Gastroesophageal sphincter (tissue), 4 donors: ENCODE data around the gene KCNA2. TPM values are rescaled to one million over a fixed set of nuclear protein-coding genes. Genes with fewer than 3 reads are reported as not detected.

Experiments
- ATAC-seq: fragments of 150-250 bp; one replicate; pipeline ENCODE4 v1.9.1; 2016; ENCODE audit warnings: mild to moderate bottlenecking, moderate library complexity
- H3K27ac ChIP-seq, 4 donors: fragments of 200-600 bp; sonication (generic) in 3 of 4; 1 replicate in 3 of 4; 2 replicates in 1 of 4; pipeline ENCODE4 v1.5.1; 2016 to 2019
- H3K27me3 ChIP-seq: fragments of 200-600 bp; sonication (generic); one replicate; pipeline ENCODE4 v1.5.1; 2019
- H3K36me3 ChIP-seq, 2 donors: fragments of 200-600 bp; sonication (generic); one replicate each; pipeline ENCODE4 v1.5.1; 2019; ENCODE audit warnings: control low read depth in 1 of 2
- H3K4me1 ChIP-seq, 3 donors: fragments of 200-600 bp; sonication (generic); 1 replicate in 2 of 3; 2 replicates in 1 of 3; pipeline ENCODE4 v1.5.1; 2016 to 2019; ENCODE audit warnings: control low read depth in 2 of 3
- H3K4me3 ChIP-seq, 2 donors: fragments of 200-600 bp; sonication (generic); one replicate each; pipeline ENCODE4 v1.5.1; 2019; ENCODE audit warnings: mild to moderate bottlenecking in 1 of 2, moderate library complexity in 1 of 2
- H3K9me3 ChIP-seq, 3 donors: fragments of 200-600 bp; sonication (generic); one replicate each; pipeline ENCODE4 v1.5.1; 2017 to 2019; ENCODE audit warnings: control low read depth in 2 of 3
- CTCF ChIP-seq, 4 experiments: fragments of 200-600 bp in 2 of 4; fragments of 450-650 bp in 2 of 4; sonication (generic) in 1 of 4; IDR thresholded peaks; one replicate each; pipeline ENCODE4 v1.5.1; 2017 to 2019; ENCODE audit warnings: antibody characterized with exemption in 4 of 4, mild to moderate bottlenecking in 2 of 4, moderate library complexity in 2 of 4
- EP300 ChIP-seq: sonication (generic); formaldehyde crosslinking; IDR thresholded peaks from one replicate; pipeline ENCODE4 v1.6.1; 2017; ENCODE audit warnings: antibody characterized with exemption, mild to moderate bottlenecking
- POLR2A ChIP-seq, 2 donors: fragments of 450-650 bp; IDR thresholded peaks; one replicate each; pipeline ENCODE4 v1.6.1; 2017; ENCODE audit warnings: antibody characterized with exemption in 2 of 2, mild to moderate bottlenecking in 2 of 2, moderate library complexity in 1 of 2
- POLR2AphosphoS5 ChIP-seq: sonication (generic); formaldehyde crosslinking; IDR thresholded peaks from one replicate; pipeline ENCODE4 v1.6.1; 2017; ENCODE audit warnings: antibody characterized with exemption
- WGBS, 2 donors: methylation state at CpG; one replicate each; pipeline ENCODE4 v1.1.5; 2018; ENCODE audit warnings: low coverage in 1 of 2; 5-methylcytosine and 5-hydroxymethylcytosine counted together
- total RNA-seq, 4 donors: library from RNA; depleted of rRNA; stranded (reverse); fragments of >200 nt; gene quantifications; one replicate each; pipeline ENCODE4 v1.1.0, GENCODE V29; 2016

The KCNA2 gene
- total RNA-seq, 4 donors from 2014 or later = 2.8 to 16.8 (median 4.6) TPM

- H3K9me3 ChIP-seq = no peaks in the 10 kb centered on the region
- peak; percentile 83 for ATAC-seq
- WGBS, 2 donors = 0 to 10% methylated on average over 2 to 4 of the region's 53 CpGs
- H3K4me3 ChIP-seq = peak overlapping the region; percentile 28 to 53
- TF ChIP-seq EP300 (no peak), CTCF (IDR thresholded peaks at IDR 0.05) (peak in 3 of 4 experiments; percentile 69 to 94 (median 73))
- H3K4me1 ChIP-seq = peaks cover 0 to 19% (median 11%) of the 10 kb centered on the region in 3 donors
- no peaks in the 10 kb centered on the region for H3K36me3 ChIP-seq
- peak overlapping the region in 3 of 4 donors; percentile 60 to 71 (median 68) for H3K27ac ChIP-seq
- peaks cover 52% of the 10 kb centered on the region for H3K27me3 ChIP-seq
Observed at GRCh38 chr1:110554871-110555801, 51.0 kb downstream of the KCNA2 start.

- H3K4me1 ChIP-seq = peaks cover 0 to 17% (median 11%) of the 10 kb centered on the region in 3 donors
- ATAC-seq = no peak
- 63% methylated on average over 1 of the region's 1 CpG; no CpG with 5 or more reads in 1 of the 2 donors for WGBS, 2 donors
- no peak overlapping the region for H3K27ac ChIP-seq
- no peak for TF ChIP-seq POLR2AphosphoS5
- TF ChIP-seq POLR2A (IDR thresholded peaks at IDR 0.05) = no peak
- no peak for TF ChIP-seq EP300
- no peak for TF ChIP-seq CTCF (IDR thresholded peaks at IDR 0.05)
- no peaks in the 10 kb centered on the region for H3K36me3 ChIP-seq
- no peaks in the 10 kb centered on the region for H3K9me3 ChIP-seq
- H3K27me3 ChIP-seq = peaks cover 69% of the 10 kb centered on the region
- no peak overlapping the region for H3K4me3 ChIP-seq
Observed at GRCh38 chr1:110551278-110551809, 54.8 kb downstream of the KCNA2 start.

GRCh38 chr1:110549831-110550230 lies 56.3 kb downstream of the KCNA2 start:
- Histone ChIP-seq H3K4me3 (no peak overlapping the region), H3K4me1 (peaks cover 0 to 2% (median 0%) of the 10 kb centered on the region in 3 donors), H3K27me3 (peaks cover 56% of the 10 kb centered on the region), H3K36me3 (no peaks in the 10 kb centered on the region), H3K9me3 (no peaks in the 10 kb centered on the region), H3K27ac (no peak overlapping the region)
- 55 to 73% methylated on average over 2 of the region's 2 CpGs for WGBS, 2 donors
- TF ChIP-seq POLR2A (IDR thresholded peaks at IDR 0.05) (no peak), POLR2AphosphoS5 (no peak), CTCF (IDR thresholded peaks at IDR 0.05) (no peak), EP300 (no peak)
- ATAC-seq = no peak

GRCh38 chr1:110548381-110548780 lies 57.8 kb downstream of the KCNA2 start:
- H3K4me3 ChIP-seq = no peak overlapping the region
- WGBS, 2 donors = 51 to 62% methylated on average over 3 to 4 of the region's 4 CpGs
- H3K4me1 ChIP-seq = no peaks in the 10 kb centered on the region
- H3K27ac ChIP-seq = no peak overlapping the region
- H3K9me3 ChIP-seq = no peaks in the 10 kb centered on the region
- ATAC-seq = no peak
- peak in 2 of 4 experiments; percentile 12 to 31 for TF ChIP-seq CTCF (IDR thresholded peaks at IDR 0.05)
- no peak for TF ChIP-seq POLR2A (IDR thresholded peaks at IDR 0.05)
- TF ChIP-seq POLR2AphosphoS5 = no peak
- no peak for TF ChIP-seq EP300
- no peaks in the 10 kb centered on the region for H3K36me3 ChIP-seq
- peaks cover 53% of the 10 kb centered on the region for H3K27me3 ChIP-seq

GRCh38 chr1:110547017-110547416 lies 59.1 kb downstream of the KCNA2 start:
- Histone ChIP-seq H3K4me1 (no peaks in the 10 kb centered on the region), H3K27ac (no peak overlapping the region), H3K9me3 (no peaks in the 10 kb centered on the region), H3K27me3 (peaks cover 47% of the 10 kb centered on the region), H3K36me3 (no peaks in the 10 kb centered on the region), H3K4me3 (no peak overlapping the region)
- TF ChIP-seq EP300 (no peak), POLR2A (IDR thresholded peaks at IDR 0.05) (no peak), POLR2AphosphoS5 (no peak), CTCF (IDR thresholded peaks at IDR 0.05) (no peak)
- WGBS, 2 donors = no CpG with 5 or more reads among the region's 2 CpGs
- no peak for ATAC-seq
